ENCODE data around the gene LRRC71. TPM values are rescaled to one million over a fixed set of nuclear protein-coding genes. Genes with fewer than 3 reads are reported as not detected.

Gene LRRC71
- total and polyA plus RNA-seq, 2 of the 8 experiments (the other 6 are each of a cell fraction or from before 2014, with no cell fraction given): 0.05 TPM; not detected in 1

- H3K9me3 ChIP-seq (ENCODE audit: insufficient read depth in 2 of 2, low read depth in 1 of 2, low read length in 1 of 2): no peaks in the 10 kb centered on the region
- CTCF ChIA-PET (ENCODE audit: partially characterized antibody): interaction anchor here (0.9 to 31.4 kb wide), 14 partner anchors 9 to 226 kb away, joined by 3 to 719 read pairs (median 5); partner anchors contain the start of genes INSRR, LRRC71 and NTRK1
- H3K4me2 ChIP-seq (ENCODE audit: insufficient read depth in 1 of 2, low read depth in 2 of 2, low read length in 2 of 2): peak overlapping the region; percentile 3 to 40; a peak in 2 of 4 replicates
- no peak overlapping the region for H3K23ac ChIP-seq (ENCODE audit: insufficient read length)
- no peak overlapping the region for H4K91ac ChIP-seq (replicated peaks; ENCODE audit: insufficient read length, low read length)
- 0 out of 2 replicates have a peak, but pooled peaks have one; percentile 36 for TF ChIP-seq TEAD4 (IDR thresholded peaks at IDR 0.05; ENCODE audit: low read depth, low read length)
- no peak for TF ChIP-seq SIRT6 (IDR thresholded peaks at IDR 0.05; ENCODE audit: low read length)
- no peak for TF ChIP-seq ATF3 (IDR thresholded peaks at IDR 0.05; ENCODE audit: insufficient read depth, low read depth, low read length)
- peak overlapping the region; percentile 8; the same call in 1 of the 2 replicates for H2BK20ac ChIP-seq (ENCODE audit: low read length)
- no peak overlapping the region for H2AFZ ChIP-seq (ENCODE audit: low read length)
- H3K27ac ChIP-seq (ENCODE audit: low read depth, low read length): no peak overlapping the region
- no peak overlapping the region for H3K4me3 ChIP-seq (ENCODE audit: extremely low read depth in 1 of 4, insufficient read depth in 2 of 4, low read depth in 3 of 4, low read length in 4 of 4)
- H2BK5ac ChIP-seq (ENCODE audit: low read depth, low read length): no peak overlapping the region
- POLR2A ChIA-PET (ENCODE audit: partially characterized antibody): interaction anchor here (0.8 to 1.9 kb wide), 7 partner anchors 9 to 208 kb away, joined by 3 to 8 read pairs (median 3); partner anchors contain the start of genes NES and NTRK1
- peaks cover 0 to 26% (median 24%) of the 10 kb centered on the region in 4 experiments; a peak in 6 of 7 replicates for H3K27me3 ChIP-seq (replicated peaks in 1 of 4; ENCODE audit: control insufficient read depth in 3 of 4, extremely low read depth in 1 of 4, insufficient read depth in 3 of 4, low read length in 3 of 4)
- no peak overlapping the region for H3K9ac ChIP-seq (replicated peaks in 1 of 4; ENCODE audit: extremely low read depth in 1 of 4, low read depth in 3 of 4, low read length in 3 of 4)
- H2BK12ac ChIP-seq (ENCODE audit: low read depth, low read length): 0 out of 2 replicates have a peak overlapping the region, but pooled peaks have one; percentile 63
- no peak overlapping the region for H2BK120ac ChIP-seq (replicated peaks; ENCODE audit: low read depth, low read length)
- no peak overlapping the region for H3K4ac ChIP-seq (replicated peaks; ENCODE audit: insufficient read length, low read depth, low read length)
- DNase-seq (ENCODE audit: low read depth in 1 of 2, low spot score in 2 of 2) (no peak), FAIRE-seq (no peak)
- no peak overlapping the region for H4K5ac ChIP-seq (ENCODE audit: insufficient read length, low read depth, low read length)
- H3K79me1 ChIP-seq (ENCODE audit: low read depth, low read length): no peaks in the 10 kb centered on the region
- 0 out of 2 replicates have a peak, but pooled peaks cover 2% of the 10 kb centered on the region for H3K23me2 ChIP-seq (ENCODE audit: low read depth, low read length)
- 0 out of 2 replicates have a peak overlapping the region, but pooled peaks have one; percentile 46 for H2BK15ac ChIP-seq (ENCODE audit: low read length)
- H3K14ac ChIP-seq (ENCODE audit: insufficient read length): no peak overlapping the region
- no peak overlapping the region for H2AK5ac ChIP-seq (ENCODE audit: low read depth, low read length)
- no peaks in the 10 kb centered on the region for H3K79me2 ChIP-seq (ENCODE audit: control insufficient read depth in 1 of 2, insufficient read depth in 2 of 2, low read length in 2 of 2)
- H3K56ac ChIP-seq (replicated peaks; ENCODE audit: insufficient read length, low read depth, low read length): no peak overlapping the region
- no peak overlapping the region for H4K8ac ChIP-seq (ENCODE audit: extremely low read depth, insufficient read depth, low read length)
- H3K36me3 ChIP-seq (ENCODE audit: control insufficient read depth in 2 of 4, insufficient read depth in 4 of 4, low read length in 3 of 4): no peaks in the 10 kb centered on the region
- 47% methylated on average over 1 of the region's 1 CpG; no CpG with 5 or more reads in 1 of the 2 experiments for WGBS, 2 experiments (ENCODE audit: extremely low coverage in 1 of 2, insufficient coverage in 1 of 2, insufficient read length in 1 of 2, insufficient replicate concordance in 2 of 2, low coverage in 1 of 2, low lambda C conversion rate in 2 of 2, missing lambda C conversion rate in 1 of 2)
- no peaks in the 10 kb centered on the region for H4K20me1 ChIP-seq (replicated peaks in 1 of 2; ENCODE audit: control insufficient read depth in 1 of 2, insufficient read depth in 2 of 2, low read length in 2 of 2)
- H3K4me1 ChIP-seq (replicated peaks in 1 of 4; ENCODE audit: control insufficient read depth in 3 of 4, insufficient read depth in 4 of 4, low read length in 3 of 4): peaks cover 8 to 39% (median 16%) of the 10 kb centered on the region in 4 experiments
- no peak overlapping the region; the same call in 1 of the 2 replicates for H3K18ac ChIP-seq (ENCODE audit: extremely low read depth, low read length)
These were observed 35.1 kb upstream of the LRRC71 start for GRCh38 chr1:156885314-156885713.
